Mammary epithelial cell (primary cell): ENCODE results near the gene FLT4.
A peak's percentile ranks its signal among the peaks of the same experiment; 100 is the strongest.

Experiments used
- EZH2 ChIP-seq: IDR thresholded peaks from 2 replicates; pipeline ENCODE4 v1.6.1; 2012; ENCODE audit warnings: low read length, inconsistent platforms, borderline replicate concordance
- TF ChIP-seq, protein P1 (sequence below), 2 donors: IDR thresholded peaks in 1 of 2; conservative IDR thresholded peaks in 1 of 2; 2 replicates each; pipeline ENCODE4 v1.5.1; 2011 to 2012; ENCODE audit warnings: inconsistent platforms in 2 of 2, low read length in 2 of 2, mild to moderate bottlenecking in 2 of 2, control low read depth in 1 of 2, low read depth in 1 of 2; ENCODE audit not compliant: insufficient read depth in 1 of 2; ENCODE audit errors: extremely low read depth in 1 of 2

DNA sequence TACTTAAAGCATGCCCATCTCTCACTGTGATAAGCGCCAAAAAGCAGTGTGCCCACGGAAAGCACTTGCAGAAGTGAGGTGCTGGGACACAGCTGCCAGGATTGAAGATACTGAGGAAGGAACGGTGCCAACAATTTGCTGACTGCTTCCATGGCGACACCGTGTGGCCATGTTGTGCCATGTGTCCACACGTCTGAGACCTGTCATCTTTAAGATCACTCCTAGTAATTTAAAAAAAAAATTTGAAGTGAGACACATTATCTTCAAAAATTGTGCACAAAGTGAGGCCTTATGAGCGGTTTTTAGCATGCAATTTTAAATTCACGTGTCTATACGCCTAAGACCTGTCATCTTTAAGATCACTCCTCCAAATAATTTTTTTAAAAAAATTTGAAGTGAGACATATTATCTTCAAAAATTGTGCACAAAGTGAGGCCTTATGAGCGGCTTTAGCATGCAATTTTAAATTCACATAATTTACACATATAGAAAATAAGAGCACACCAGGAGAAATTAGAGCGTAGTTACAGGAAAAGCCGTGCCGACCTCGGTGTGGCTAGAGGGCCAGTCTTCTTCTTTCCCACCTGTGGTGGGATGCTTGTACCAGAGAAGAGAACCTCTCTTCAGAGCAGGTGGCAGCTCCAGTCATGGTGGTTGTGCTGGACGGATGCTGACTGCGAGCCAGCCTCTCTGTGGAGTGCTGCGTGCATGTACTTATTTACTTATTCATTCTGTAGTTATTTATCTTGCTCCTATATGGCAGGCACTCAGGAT lies 21.4 kb upstream of the FLT4 start:
- TF ChIP-seq EZH2: no peak
- TF ChIP-seq, protein P1, sequence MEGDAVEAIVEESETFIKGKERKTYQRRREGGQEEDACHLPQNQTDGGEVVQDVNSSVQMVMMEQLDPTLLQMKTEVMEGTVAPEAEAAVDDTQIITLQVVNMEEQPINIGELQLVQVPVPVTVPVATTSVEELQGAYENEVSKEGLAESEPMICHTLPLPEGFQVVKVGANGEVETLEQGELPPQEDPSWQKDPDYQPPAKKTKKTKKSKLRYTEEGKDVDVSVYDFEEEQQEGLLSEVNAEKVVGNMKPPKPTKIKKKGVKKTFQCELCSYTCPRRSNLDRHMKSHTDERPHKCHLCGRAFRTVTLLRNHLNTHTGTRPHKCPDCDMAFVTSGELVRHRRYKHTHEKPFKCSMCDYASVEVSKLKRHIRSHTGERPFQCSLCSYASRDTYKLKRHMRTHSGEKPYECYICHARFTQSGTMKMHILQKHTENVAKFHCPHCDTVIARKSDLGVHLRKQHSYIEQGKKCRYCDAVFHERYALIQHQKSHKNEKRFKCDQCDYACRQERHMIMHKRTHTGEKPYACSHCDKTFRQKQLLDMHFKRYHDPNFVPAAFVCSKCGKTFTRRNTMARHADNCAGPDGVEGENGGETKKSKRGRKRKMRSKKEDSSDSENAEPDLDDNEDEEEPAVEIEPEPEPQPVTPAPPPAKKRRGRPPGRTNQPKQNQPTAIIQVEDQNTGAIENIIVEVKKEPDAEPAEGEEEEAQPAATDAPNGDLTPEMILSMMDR (conservative IDR thresholded peaks at IDR 0.05 in 1 of 2, IDR thresholded peaks at IDR 0.05 in 1 of 2; ENCODE audit: extremely low read depth in 1 of 2, insufficient read depth in 1 of 2, low read depth in 1 of 2, low read length in 2 of 2): peak; percentile 62 to 74
